Uterus (tissue), 2 donors: ENCODE data around the gene PP2D1.

Experiments used
- CTCF ChIP-seq, 4 experiments: fragments of 200-600 bp in 2 of 4; fragments of 450-650 bp in 2 of 4; sonication (generic) in 2 of 4; IDR thresholded peaks; one replicate each; pipeline ENCODE4 v1.5.1; 2016 to 2019; ENCODE audit warnings: antibody characterized with exemption in 4 of 4, mild to moderate bottlenecking in 2 of 4, moderate library complexity in 1 of 4
- POLR2A ChIP-seq, 2 donors: fragments of 450-650 bp; IDR thresholded peaks; one replicate each; pipeline ENCODE4 v1.6.1; 2016; ENCODE audit warnings: antibody characterized with exemption in 2 of 2, mild to moderate bottlenecking in 1 of 2, moderate library complexity in 1 of 2

GRCh38 chr3:19940643-19941042 lies 71.4 kb downstream of the PP2D1 start:
- TF ChIP-seq CTCF (IDR thresholded peaks at IDR 0.05) (no peak), POLR2A (IDR thresholded peaks at IDR 0.05) (no peak)
